HL-60 (cell line): ENCODE results near the gene ZNF740.

ENCODE experiments used
- DNase-seq, 2 experiments: peaks; one replicate each; pipeline ENCODE4 v3.0.0-alpha.2; 2010 to 2020; ENCODE audit warnings: low read depth in 1 of 2, low spot score in 1 of 2
- H3K27ac ChIP-seq: fragments of 250-450 bp; sonication (Bioruptor Pico); replicated peaks from 2 replicates; pipeline ENCODE4 v1.5.1; 2020; ENCODE audit warnings: mild to moderate bottlenecking, moderate library complexity
- H3K27me3 ChIP-seq: fragments of 250-450 bp; sonication (Bioruptor Pico); 2 replicates; pipeline ENCODE4 v1.5.1; 2021; ENCODE audit warnings: mild to moderate bottlenecking, moderate library complexity; ENCODE audit not compliant: insufficient read depth, poor library complexity, severe bottlenecking
- H3K4me3 ChIP-seq: replicated peaks from 2 replicates; pipeline ENCODE4 v1.5.1; 2011; ENCODE audit warnings: mild to moderate bottlenecking, control low read depth, low read length; ENCODE audit not compliant: insufficient read depth
- CTCF ChIP-seq: IDR thresholded peaks from one replicate; pipeline ENCODE4 v1.5.1; 2011; ENCODE audit warnings: low read length, control low read depth, inconsistent platforms; ENCODE audit not compliant: insufficient read depth
- GABPA ChIP-seq: IDR thresholded peaks from 2 replicates; pipeline ENCODE4 v1.6.1; 2012; ENCODE audit warnings: low read depth
- POLR2AphosphoS5 ChIP-seq: IDR thresholded peaks from 2 replicates; pipeline ENCODE4 v1.6.1; 2012; ENCODE audit warnings: low read depth
- REST ChIP-seq: IDR thresholded peaks from 2 replicates; pipeline ENCODE4 v1.6.1; 2012; ENCODE audit warnings: low read depth; ENCODE audit not compliant: insufficient replicate concordance
- SPI1 ChIP-seq: IDR thresholded peaks from 2 replicates; pipeline ENCODE4 v1.6.1; 2012; ENCODE audit warnings: low read depth, mild to moderate bottlenecking, borderline replicate concordance

The ZNF740 gene

GRCh38 chr12:53170215-53170614, 10.3 kb upstream of the ZNF740 start:
- H3K4me3 ChIP-seq: no peak overlapping the region
- TF ChIP-seq GABPA (no peak), SPI1 (no peak), REST (no peak), CTCF (no peak), POLR2AphosphoS5 (no peak)
- no peaks in the 10 kb centered on the region for H3K27me3 ChIP-seq
- H3K27ac ChIP-seq: no peak overlapping the region
- DNase-seq: no peak

GRCh38 chr12:53170876-53171724, 9.4 kb upstream of the ZNF740 start:
- Histone ChIP-seq H3K27ac (no peak overlapping the region), H3K27me3 (no peaks in the 10 kb centered on the region), H3K4me3 (no peak overlapping the region)
- no peak for DNase-seq
- TF ChIP-seq GABPA: no peak
- TF ChIP-seq SPI1: no peak
- TF ChIP-seq POLR2AphosphoS5: no peak
- TF ChIP-seq CTCF: no peak
- no peak for TF ChIP-seq REST

- no peak for DNase-seq
- no peaks in the 10 kb centered on the region for H3K27me3 ChIP-seq
- H3K27ac ChIP-seq: no peak overlapping the region
- no peak overlapping the region for H3K4me3 ChIP-seq
- TF ChIP-seq GABPA (no peak), SPI1 (no peak), CTCF (no peak), REST (no peak), POLR2AphosphoS5 (no peak)
Observed at GRCh38 chr12:53171725-53172329, 8.7 kb upstream of the ZNF740 start.
